Mesenchymal stem cell (in vitro differentiated cells and primary cell): ENCODE data around the gene CCSER1.
A peak's percentile ranks its signal among the peaks of the same experiment; 100 is the strongest.

Experiments used
- DNase-seq: peaks from one replicate; pipeline ENCODE4 v3.0.0-alpha.2; 2013
- H2AFZ ChIP-seq: one replicate; pipeline ENCODE4 v1.6.1; 2013; ENCODE audit warnings: low read depth, mild to moderate bottlenecking, control low read depth, inconsistent platforms, low read length, moderate library complexity
- H2AK5ac ChIP-seq: 2 replicates; pipeline ENCODE4 v1.6.1; 2013; ENCODE audit warnings: low read length, moderate library complexity, mild to moderate bottlenecking, inconsistent platforms; ENCODE audit not compliant: severe bottlenecking
- H2BK120ac ChIP-seq: one replicate; pipeline ENCODE4 v1.6.1; 2013; ENCODE audit warnings: low read depth, mild to moderate bottlenecking, inconsistent platforms, low read length, moderate library complexity
- H2BK12ac ChIP-seq, 2 experiments: one replicate each; pipeline ENCODE4 v1.6.1; 2013; ENCODE audit warnings: inconsistent platforms in 2 of 2, low read length in 2 of 2, mild to moderate bottlenecking in 2 of 2, moderate library complexity in 2 of 2, control low read depth in 1 of 2
- H2BK15ac ChIP-seq: one replicate; pipeline ENCODE4 v1.6.1; 2013; ENCODE audit warnings: mild to moderate bottlenecking, low read depth, inconsistent platforms; ENCODE audit not compliant: poor library complexity, severe bottlenecking
- H2BK5ac ChIP-seq: 2 replicates; pipeline ENCODE4 v1.6.1; 2013; ENCODE audit warnings: low read depth, mild to moderate bottlenecking, low read length, control low read depth, inconsistent platforms; ENCODE audit not compliant: poor library complexity, severe bottlenecking
- H3K14ac ChIP-seq, 2 experiments: one replicate each; pipeline ENCODE4 v1.6.1; 2013; ENCODE audit warnings: inconsistent platforms in 2 of 2, low read length in 2 of 2, control low read depth in 1 of 2, mild to moderate bottlenecking in 1 of 2, moderate library complexity in 1 of 2
- H3K18ac ChIP-seq, 2 experiments: one replicate each; pipeline ENCODE4 v1.6.1; 2013; ENCODE audit warnings: inconsistent platforms in 2 of 2, low read length in 2 of 2, control low read depth in 1 of 2, low read depth in 1 of 2, mild to moderate bottlenecking in 1 of 2
- H3K23ac ChIP-seq, 2 experiments: one replicate each; pipeline ENCODE4 v1.6.1; 2013; ENCODE audit warnings: inconsistent platforms in 2 of 2, low read length in 2 of 2, mild to moderate bottlenecking in 2 of 2, moderate library complexity in 2 of 2, control low read depth in 1 of 2
- H3K27ac ChIP-seq: 2 replicates; pipeline ENCODE4 v1.5.1; 2013; ENCODE audit warnings: mild to moderate bottlenecking, moderate library complexity, low read length, control low read depth, inconsistent platforms; ENCODE audit not compliant: poor library complexity, severe bottlenecking
- H3K27me3 ChIP-seq, 2 experiments: 2 replicates each; pipeline versions ENCODE4 v1.6.1 to v1.7.0; 2013; ENCODE audit warnings: low read length in 2 of 2, mild to moderate bottlenecking in 2 of 2, moderate library complexity in 2 of 2, control low read depth in 1 of 2, inconsistent platforms in 1 of 2; ENCODE audit not compliant: control insufficient read depth in 1 of 2, insufficient read depth in 1 of 2
- H3K36me3 ChIP-seq, 2 experiments: 2 replicates each; pipeline versions ENCODE4 v1.6.1 to v1.7.0; 2013; ENCODE audit warnings: low read length in 2 of 2, control low read depth in 1 of 2, inconsistent platforms in 1 of 2, low read depth in 1 of 2, mild to moderate bottlenecking in 1 of 2; ENCODE audit not compliant: insufficient read depth in 2 of 2, control insufficient read depth in 1 of 2
- H3K4ac ChIP-seq, 2 experiments: one replicate each; pipeline ENCODE4 v1.6.1; 2013; ENCODE audit warnings: inconsistent platforms in 2 of 2, low read length in 2 of 2, mild to moderate bottlenecking in 2 of 2, moderate library complexity in 2 of 2, control low read depth in 1 of 2, low read depth in 1 of 2
- H3K4me1 ChIP-seq: 2 replicates; pipeline ENCODE4 v1.6.1; 2013; ENCODE audit warnings: low read depth, low read length, control low read depth; ENCODE audit not compliant: control insufficient read depth, insufficient read depth
- H3K4me2 ChIP-seq: 2 replicates; pipeline ENCODE4 v1.6.1; 2013; ENCODE audit warnings: low read length, mild to moderate bottlenecking, inconsistent platforms; ENCODE audit not compliant: poor library complexity, severe bottlenecking
- H3K4me3 ChIP-seq, 2 experiments: 2 replicates each; pipeline versions ENCODE4 v1.5.1 to v1.7.0; 2013; ENCODE audit warnings: low read length in 2 of 2, mild to moderate bottlenecking in 2 of 2, control low read depth in 1 of 2, low read depth in 1 of 2; ENCODE audit not compliant: insufficient read depth in 1 of 2
- H3K79me1 ChIP-seq: replicated peaks from 2 replicates; pipeline ENCODE4 v1.6.1; 2013; ENCODE audit warnings: mild to moderate bottlenecking, control low read depth, low read length, inconsistent platforms; ENCODE audit not compliant: poor library complexity, severe bottlenecking
- H3K9ac ChIP-seq: 2 replicates; pipeline ENCODE4 v1.7.0; 2013; ENCODE audit warnings: mild to moderate bottlenecking, low read length, moderate library complexity
- H3K9me3 ChIP-seq: 2 replicates; pipeline ENCODE4 v1.7.0; 2013; ENCODE audit warnings: mild to moderate bottlenecking, low read length; ENCODE audit not compliant: control insufficient read depth
- H4K8ac ChIP-seq: one replicate; pipeline ENCODE4 v1.6.1; 2013; ENCODE audit warnings: inconsistent platforms, mild to moderate bottlenecking, low read length, moderate library complexity
- H4K91ac ChIP-seq: one replicate; pipeline ENCODE4 v1.6.1; 2013; ENCODE audit warnings: mild to moderate bottlenecking, low read length, inconsistent platforms
- WGBS: methylation state at CpG from one replicate; pipeline ENCODE4 v1.1.7; 2013; ENCODE audit warnings: mixed read lengths; 5-methylcytosine and 5-hydroxymethylcytosine counted together

The CCSER1 gene

GRCh38 chr4:91502365-91502764 is 1375.2 kb downstream of the CCSER1 start:
- peak; percentile 4 for DNase-seq
- Histone ChIP-seq H2BK12ac (no peak overlapping the region), H3K79me1 (no peaks in the 10 kb centered on the region), H4K91ac (no peak overlapping the region), H2BK5ac (no peak overlapping the region), H2AFZ (no peak overlapping the region), H3K23ac (no peak overlapping the region), H3K4ac (no peak overlapping the region), H2BK120ac (no peak overlapping the region), H3K4me1 (no peaks in the 10 kb centered on the region), H3K27me3 (no peaks in the 10 kb centered on the region), H3K18ac (no peak overlapping the region), H3K9ac (no peak overlapping the region), H3K4me3 (no peak overlapping the region), H3K9me3 (peaks cover 12% of the 10 kb centered on the region), H4K8ac (no peak overlapping the region), H3K4me2 (no peak overlapping the region), H3K14ac (no peak overlapping the region), H2AK5ac (no peak overlapping the region), H3K27ac (no peak overlapping the region), H2BK15ac (no peak overlapping the region), H3K36me3 (no peaks in the 10 kb centered on the region)

GRCh38 chr4:91513326-91513725 is 1386.1 kb downstream of the CCSER1 start:
- no peak for DNase-seq
- Histone ChIP-seq H3K4me2 (no peak overlapping the region), H2BK15ac (no peak overlapping the region), H3K4me1 (no peaks in the 10 kb centered on the region), H3K9ac (no peak overlapping the region), H2AK5ac (no peak overlapping the region), H3K23ac (no peak overlapping the region), H2BK5ac (no peak overlapping the region), H3K4ac (no peak overlapping the region), H4K8ac (no peak overlapping the region), H3K4me3 (no peak overlapping the region), H2AFZ (no peak overlapping the region), H2BK12ac (no peak overlapping the region), H2BK120ac (no peak overlapping the region), H3K36me3 (no peaks in the 10 kb centered on the region), H3K18ac (no peak overlapping the region), H3K27me3 (no peaks in the 10 kb centered on the region), H3K27ac (no peak overlapping the region), H3K9me3 (peaks cover 28% of the 10 kb centered on the region), H4K91ac (no peak overlapping the region), H3K14ac (no peak overlapping the region), H3K79me1 (no peaks in the 10 kb centered on the region)

- 83% methylated on average over 6 of the region's 6 CpGs for WGBS
- no peaks in the 10 kb centered on the region for H3K36me3 ChIP-seq
These were observed 1392.0 kb downstream of the CCSER1 start for GRCh38 chr4:91519155-91519554.

GRCh38 chr4:91525621-91526020 is 1398.4 kb downstream of the CCSER1 start:
- Histone ChIP-seq H3K9me3 (no peaks in the 10 kb centered on the region), H2AK5ac (no peak overlapping the region), H3K14ac (no peak overlapping the region), H3K27me3 (no peaks in the 10 kb centered on the region), H4K8ac (no peak overlapping the region), H2BK12ac (no peak overlapping the region), H3K9ac (no peak overlapping the region), H2BK5ac (no peak overlapping the region), H3K27ac (no peak overlapping the region), H3K36me3 (no peaks in the 10 kb centered on the region), H3K23ac (no peak overlapping the region), H2BK120ac (no peak overlapping the region), H3K4me2 (no peak overlapping the region), H3K18ac (no peak overlapping the region), H2AFZ (no peak overlapping the region), H3K4ac (no peak overlapping the region), H2BK15ac (no peak overlapping the region), H3K4me3 (no peak overlapping the region), H4K91ac (no peak overlapping the region), H3K4me1 (no peaks in the 10 kb centered on the region), H3K79me1 (no peaks in the 10 kb centered on the region)
- no peak for DNase-seq
- 81% methylated on average over 1 of the region's 1 CpG for WGBS

More at GRCh38 chr4:91519155-91519554, 1392.0 kb downstream of the CCSER1 start:
- Histone ChIP-seq H3K4me1 (no peaks in the 10 kb centered on the region), H4K91ac (no peak overlapping the region), H2AFZ (no peak overlapping the region), H2BK5ac (no peak overlapping the region), H2BK15ac (no peak overlapping the region), H2BK120ac (no peak overlapping the region), H3K4me2 (no peak overlapping the region), H3K9me3 (peaks cover 15% of the 10 kb centered on the region), H3K4ac (no peak overlapping the region), H3K9ac (no peak overlapping the region), H3K18ac (no peak overlapping the region), H3K27me3 (no peaks in the 10 kb centered on the region), H3K4me3 (no peak overlapping the region), H3K79me1 (no peaks in the 10 kb centered on the region), H3K27ac (no peak overlapping the region), H2AK5ac (no peak overlapping the region), H3K23ac (no peak overlapping the region), H4K8ac (no peak overlapping the region), H3K14ac (no peak overlapping the region), H2BK12ac (no peak overlapping the region)
- DNase-seq, result no peak
